ENCODE measurements around the gene MCHR1. TPM values are rescaled to one million over a fixed set of nuclear protein-coding genes. Genes with fewer than 3 reads are reported as not detected.
"Not testable (repeated sequence)": the region's sequence is repeated elsewhere in the genome, so short reads cannot be mapped to it uniquely, and the experiment has no call there.

The MCHR1 gene
- total RNA-seq, 4 donors from 2014 or later = not detected

DNA sequence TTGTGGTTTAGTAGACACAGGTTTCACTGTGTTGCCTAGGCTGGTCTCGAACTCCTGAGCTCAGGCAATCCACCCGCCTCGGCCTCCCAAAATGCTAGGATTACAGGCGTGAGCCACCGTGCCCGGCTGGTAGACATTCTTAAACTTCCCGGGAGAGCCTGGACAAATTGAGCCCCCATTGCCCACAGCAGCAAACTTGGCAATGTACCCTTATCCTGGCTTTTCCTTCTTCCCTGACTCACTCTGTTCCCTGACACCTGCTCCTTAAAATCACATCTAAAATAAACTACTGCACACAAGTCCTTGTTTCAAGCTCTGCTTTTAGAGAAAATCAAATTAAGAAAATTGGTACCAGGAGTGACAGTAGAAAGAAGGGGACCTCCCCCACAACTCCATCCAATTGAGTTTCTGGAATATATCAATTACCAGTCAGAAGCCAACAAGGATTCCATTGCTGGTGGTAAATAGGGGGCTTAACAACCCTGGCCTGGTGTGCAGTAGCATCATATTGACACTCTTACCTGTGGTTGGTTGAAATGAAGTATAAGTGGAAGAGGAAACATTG is 7.4 kb upstream of the MCHR1 start:
- H3K4me1 ChIP-seq = peaks cover 0 to 5% (median 0%) of the 10 kb centered on the region in 4 donors
- no peaks in the 10 kb centered on the region for H3K9me3 ChIP-seq
- H3K36me3 ChIP-seq = no peaks in the 10 kb centered on the region
- DNase-seq = no peak
- H3K4me3 ChIP-seq = no peak overlapping the region
- H3K27ac ChIP-seq = no peak overlapping the region
- no peaks in the 10 kb centered on the region for H3K27me3 ChIP-seq
- TF ChIP-seq, protein P1, sequence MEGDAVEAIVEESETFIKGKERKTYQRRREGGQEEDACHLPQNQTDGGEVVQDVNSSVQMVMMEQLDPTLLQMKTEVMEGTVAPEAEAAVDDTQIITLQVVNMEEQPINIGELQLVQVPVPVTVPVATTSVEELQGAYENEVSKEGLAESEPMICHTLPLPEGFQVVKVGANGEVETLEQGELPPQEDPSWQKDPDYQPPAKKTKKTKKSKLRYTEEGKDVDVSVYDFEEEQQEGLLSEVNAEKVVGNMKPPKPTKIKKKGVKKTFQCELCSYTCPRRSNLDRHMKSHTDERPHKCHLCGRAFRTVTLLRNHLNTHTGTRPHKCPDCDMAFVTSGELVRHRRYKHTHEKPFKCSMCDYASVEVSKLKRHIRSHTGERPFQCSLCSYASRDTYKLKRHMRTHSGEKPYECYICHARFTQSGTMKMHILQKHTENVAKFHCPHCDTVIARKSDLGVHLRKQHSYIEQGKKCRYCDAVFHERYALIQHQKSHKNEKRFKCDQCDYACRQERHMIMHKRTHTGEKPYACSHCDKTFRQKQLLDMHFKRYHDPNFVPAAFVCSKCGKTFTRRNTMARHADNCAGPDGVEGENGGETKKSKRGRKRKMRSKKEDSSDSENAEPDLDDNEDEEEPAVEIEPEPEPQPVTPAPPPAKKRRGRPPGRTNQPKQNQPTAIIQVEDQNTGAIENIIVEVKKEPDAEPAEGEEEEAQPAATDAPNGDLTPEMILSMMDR (IDR thresholded peaks at IDR 0.05) = no peak
- TF ChIP-seq POLR2A (IDR thresholded peaks at IDR 0.05) = no peak

DNA sequence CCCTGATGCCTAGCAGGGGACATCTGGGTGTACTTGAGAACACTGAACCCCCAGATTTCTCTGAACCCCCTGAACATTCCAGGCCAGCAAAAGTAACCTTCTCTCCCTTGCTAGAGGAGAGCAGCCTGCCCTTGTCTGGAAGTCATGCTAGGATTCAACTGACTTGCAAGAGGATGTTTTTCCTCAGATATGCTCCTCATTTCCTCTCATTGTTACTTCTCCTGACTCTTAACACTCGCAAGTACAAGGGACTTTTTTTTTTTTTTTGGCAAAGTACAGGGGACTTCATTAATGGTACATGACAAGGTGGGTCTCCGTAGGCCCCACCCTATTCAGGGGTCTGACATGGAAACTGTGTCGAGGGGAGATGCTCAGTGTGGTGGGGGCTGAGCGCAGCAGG is 6.3 kb upstream of the MCHR1 start:
- no peak for DNase-seq
- TF ChIP-seq POLR2A (IDR thresholded peaks at IDR 0.05) = no peak
- TF ChIP-seq, protein P1 (IDR thresholded peaks at IDR 0.05) = no peak
- no peaks in the 10 kb centered on the region for H3K9me3 ChIP-seq

DNA sequence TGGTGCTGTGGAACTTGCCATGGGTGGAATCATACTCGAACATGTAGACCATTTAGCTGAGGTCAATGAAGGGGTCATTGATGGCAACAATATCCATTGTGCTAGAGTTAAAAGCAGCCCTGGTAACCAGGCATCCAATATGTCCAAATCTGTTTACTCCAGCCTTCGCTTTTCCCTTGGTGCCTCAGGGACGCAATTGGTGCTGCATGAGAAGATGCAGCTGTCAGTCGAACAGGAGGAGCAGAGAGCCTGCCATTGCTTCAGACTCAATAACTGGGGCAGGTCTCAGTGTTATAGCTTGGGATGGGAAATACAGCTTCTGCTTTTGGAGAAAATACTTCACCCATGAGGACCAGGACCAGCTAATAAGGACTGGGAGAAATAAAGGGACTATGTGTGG is 5.0 kb upstream of the MCHR1 start:
- DNase-seq = no peak
- Histone ChIP-seq H3K27ac (no peak overlapping the region), H3K9me3 (no peaks in the 10 kb centered on the region), H3K4me3 (no peak overlapping the region), H3K4me1 (peaks cover 0 to 6% (median 0%) of the 10 kb centered on the region in 4 donors), H3K27me3 (peaks cover 0 to 5% of the 10 kb centered on the region in 2 donors), H3K36me3 (no peaks in the 10 kb centered on the region)
- no peak for TF ChIP-seq POLR2A (IDR thresholded peaks at IDR 0.05)
- TF ChIP-seq, protein P1 (IDR thresholded peaks at IDR 0.05) = no peak

More for the DNA sequence above, 6.3 kb upstream of the MCHR1 start:
- Histone ChIP-seq H3K27ac (no peak overlapping the region), H3K36me3 (no peaks in the 10 kb centered on the region), H3K4me3 (no peak overlapping the region), H3K27me3 (no peaks in the 10 kb centered on the region), H3K4me1 (peaks cover 0 to 5% (median 0%) of the 10 kb centered on the region in 4 donors)

DNA sequence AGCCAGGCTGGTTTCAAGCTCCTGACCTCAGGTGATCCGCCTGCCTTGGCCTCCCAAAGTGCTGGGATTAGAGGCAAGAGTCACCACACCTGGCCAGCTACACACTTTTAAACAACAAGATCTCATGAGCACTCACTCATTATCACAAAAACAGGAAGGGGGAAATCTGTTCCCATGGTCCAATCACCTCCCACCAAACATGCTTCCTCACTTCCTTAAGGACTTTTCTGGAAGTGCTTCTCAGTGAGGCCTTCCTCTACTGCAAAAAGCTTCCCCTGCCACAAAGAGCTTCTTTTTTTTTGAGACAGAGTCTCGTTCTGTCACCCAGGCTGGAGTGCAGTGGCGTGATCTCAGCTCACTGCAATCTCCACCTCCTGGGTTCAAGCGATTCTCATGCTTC is 3.1 kb upstream of the MCHR1 start:
- not testable (repeated sequence) for H3K9me3 ChIP-seq, H3K27ac ChIP-seq, H3K27me3 ChIP-seq, H3K4me1 ChIP-seq, H3K36me3 ChIP-seq, DNase-seq, H3K4me3 ChIP-seq

DNA sequence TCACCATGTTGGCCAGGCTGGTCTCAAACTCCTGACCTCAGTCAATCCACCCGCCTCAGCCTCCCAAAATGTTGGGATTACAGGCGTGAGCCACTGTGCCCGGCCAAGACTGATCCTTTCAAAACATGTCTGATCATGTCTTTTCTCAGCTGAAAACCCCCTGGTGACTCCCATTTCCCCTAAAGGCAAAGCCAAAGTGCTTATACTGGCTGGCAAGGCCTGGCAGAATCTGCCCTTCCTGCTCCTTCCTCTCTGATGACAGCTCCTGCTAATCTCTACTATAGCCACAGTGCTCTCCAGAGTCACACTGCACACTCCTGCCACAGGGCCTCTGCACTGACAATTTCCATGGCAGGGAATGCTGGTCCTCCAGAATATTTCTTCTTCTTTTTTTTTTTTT is 2.6 kb upstream of the MCHR1 start:
- Histone ChIP-seq H3K27me3 (peaks cover 0 to 5% of the 10 kb centered on the region in 2 donors), H3K27ac (no peak overlapping the region), H3K4me3 (no peak overlapping the region), H3K9me3 (no peaks in the 10 kb centered on the region), H3K36me3 (no peaks in the 10 kb centered on the region), H3K4me1 (peaks cover 0 to 8% (median 0%) of the 10 kb centered on the region in 4 donors)
- no peak for DNase-seq
- TF ChIP-seq POLR2A (IDR thresholded peaks at IDR 0.05) = no peak
- TF ChIP-seq, protein P1 (IDR thresholded peaks at IDR 0.05) = no peak

DNA sequence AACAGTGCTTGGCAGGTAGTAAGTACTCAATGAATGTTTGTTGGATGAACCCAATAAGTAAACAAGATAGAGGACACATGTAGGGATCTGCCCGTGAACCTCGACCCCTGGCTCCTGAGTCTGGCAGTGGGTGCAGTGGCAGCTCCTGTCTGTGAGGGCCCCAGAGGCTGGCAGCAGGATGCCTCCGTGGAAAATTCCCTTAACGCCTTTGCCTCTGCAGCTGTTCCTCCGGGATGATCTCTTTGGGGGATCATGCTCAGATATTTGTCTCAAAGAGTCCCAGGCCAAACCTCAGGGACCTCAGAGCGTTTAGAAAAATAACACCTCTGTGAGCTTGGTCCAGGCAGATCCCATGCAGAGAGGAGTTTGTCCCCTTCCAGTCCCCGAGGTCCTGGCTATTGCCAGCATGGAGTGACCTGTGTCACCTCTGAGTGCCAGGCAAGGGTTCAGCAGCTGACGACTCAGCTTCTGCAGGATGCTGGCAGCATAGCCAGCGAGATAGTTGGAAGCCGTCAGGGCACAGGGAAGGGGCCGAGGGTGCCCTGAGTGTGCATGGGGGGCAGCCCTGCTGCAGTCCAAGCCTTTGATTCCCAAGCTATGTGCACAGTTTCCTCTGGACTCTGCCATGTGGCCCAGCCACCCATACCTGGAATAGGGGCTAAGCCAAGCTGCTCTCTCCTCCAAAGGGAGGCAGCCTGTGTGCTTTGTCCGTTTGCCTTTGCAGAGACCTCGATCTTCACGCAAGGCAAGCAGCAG is 613 bp upstream of the MCHR1 start:
- no peak overlapping the region for H3K4me3 ChIP-seq
- no peak overlapping the region for H3K27ac ChIP-seq
- no peaks in the 10 kb centered on the region for H3K36me3 ChIP-seq
- TF ChIP-seq POLR2A (IDR thresholded peaks at IDR 0.05) = no peak
- TF ChIP-seq, protein P1 (IDR thresholded peaks at IDR 0.05) = no peak
- H3K4me1 ChIP-seq = peaks cover 0 to 8% (median 0%) of the 10 kb centered on the region in 4 donors
- no peaks in the 10 kb centered on the region for H3K9me3 ChIP-seq
- no peak for DNase-seq
- peaks cover 0 to 5% of the 10 kb centered on the region in 2 donors for H3K27me3 ChIP-seq

Data from Peyer's patch (tissue), 4 donors.